ENCODE data around the gene PXDN. TPM values are rescaled to one million over a fixed set of nuclear protein-coding genes. Genes with fewer than 3 reads are reported as not detected.
A peak's percentile ranks its signal among the peaks of the same experiment; 100 is the strongest.
"Not testable (repeated sequence)": the region's sequence is repeated elsewhere in the genome, so short reads cannot be mapped to it uniquely, and the experiment has no call there.

PXDN gene
- polyA plus RNA-seq, 10 donors, result 134 to 247 (median 172) TPM

- no peak for DNase-seq
Measured at GRCh38 chr2:1726558-1726957, 17.8 kb downstream of the PXDN start.

- not testable (repeated sequence) for DNase-seq
Measured at GRCh38 chr2:1724351-1724750, 20.0 kb downstream of the PXDN start.

GRCh38 chr2:1723397-1724042 lies 20.8 kb downstream of the PXDN start:
- DNase-seq, result no peak

- DNase-seq, result no peak
Measured at GRCh38 chr2:1722692-1723091, 21.6 kb downstream of the PXDN start.

DNA sequence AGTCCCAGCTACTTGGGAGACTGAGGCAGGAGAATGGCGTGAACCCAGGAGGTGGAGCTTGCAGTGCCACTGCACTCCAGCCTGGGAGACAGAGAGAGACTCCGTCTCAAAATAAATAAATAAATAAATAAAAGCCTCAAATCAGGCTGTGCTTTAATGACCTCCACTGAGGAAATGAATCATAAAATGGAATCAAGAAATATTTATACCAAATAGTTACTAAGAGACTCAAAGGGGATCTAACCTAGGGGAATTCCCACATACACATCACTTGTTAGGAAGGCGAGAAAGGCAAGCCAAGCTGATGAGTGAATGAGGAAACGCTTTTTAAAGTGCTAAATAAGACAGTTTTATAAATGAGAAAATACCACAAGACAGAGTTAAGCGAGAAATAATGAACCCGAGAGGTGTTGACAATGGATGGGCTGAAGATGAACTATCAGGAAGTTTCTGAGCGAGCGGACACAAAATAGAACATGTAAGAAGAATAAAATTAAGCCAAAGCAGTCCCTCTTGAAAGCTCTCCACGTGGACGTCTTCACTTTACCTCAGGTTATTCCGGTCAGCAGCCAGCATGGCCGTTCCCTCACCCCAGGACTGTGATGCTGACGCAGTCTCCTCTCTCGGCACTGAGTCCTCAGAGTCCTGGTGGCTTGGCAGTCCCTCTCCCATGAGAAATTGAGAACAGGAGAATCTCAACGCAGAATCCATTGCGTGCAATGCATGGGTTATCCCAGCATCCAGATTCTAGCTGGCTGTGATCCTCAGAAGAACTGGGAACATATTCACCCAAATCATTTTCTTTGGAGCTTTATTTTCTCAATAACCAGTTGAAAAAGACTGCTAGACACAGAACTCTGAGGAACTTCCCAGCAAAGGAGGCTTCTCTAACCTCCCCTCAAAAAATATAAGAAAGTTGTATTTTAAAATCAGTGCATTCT lies 22.3 kb downstream of the PXDN start:
- peak in 1 of 3 donors; percentile 90 for DNase-seq

DNA sequence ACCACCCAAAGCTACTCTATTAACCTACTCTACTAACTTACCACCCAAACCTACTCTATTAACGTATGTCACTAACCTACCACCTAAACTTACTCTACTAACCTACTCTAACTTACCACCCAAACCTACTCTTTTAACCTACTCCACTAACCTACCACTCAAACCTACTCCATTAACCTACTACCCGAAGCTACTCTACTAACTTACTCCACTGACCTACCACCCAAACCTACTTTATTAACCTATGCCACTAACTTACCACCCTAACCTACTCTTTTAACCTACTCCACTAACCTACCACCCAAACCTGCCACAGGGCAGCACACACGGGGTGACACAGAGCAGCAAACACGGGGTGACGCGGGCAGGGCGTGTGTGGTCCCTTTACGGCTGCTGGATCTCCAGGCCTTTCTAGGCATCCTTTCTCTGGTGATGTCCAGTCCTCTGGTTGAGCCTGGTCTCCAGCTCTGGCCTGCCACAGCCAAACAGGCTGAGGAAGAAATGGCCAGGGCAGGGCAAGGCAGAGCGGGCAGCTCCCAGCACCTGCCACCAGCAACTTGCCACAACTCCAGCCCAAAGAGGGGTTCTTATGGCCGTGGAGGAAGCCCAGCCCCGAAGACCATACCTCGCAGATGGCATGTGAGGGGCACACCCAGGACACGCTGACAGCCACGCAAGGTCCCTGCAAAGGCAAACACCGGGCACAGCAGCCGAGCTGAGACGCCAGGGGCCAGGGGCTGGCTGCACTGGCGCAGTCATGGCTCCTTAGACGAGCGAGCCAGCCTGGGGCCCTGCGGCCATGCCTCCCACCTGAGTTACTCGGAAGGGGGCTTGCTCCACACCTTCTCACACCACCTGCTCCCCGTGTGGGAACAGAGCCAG lies 25.7 kb downstream of the PXDN start:
- DNase-seq, result no peak

DNA sequence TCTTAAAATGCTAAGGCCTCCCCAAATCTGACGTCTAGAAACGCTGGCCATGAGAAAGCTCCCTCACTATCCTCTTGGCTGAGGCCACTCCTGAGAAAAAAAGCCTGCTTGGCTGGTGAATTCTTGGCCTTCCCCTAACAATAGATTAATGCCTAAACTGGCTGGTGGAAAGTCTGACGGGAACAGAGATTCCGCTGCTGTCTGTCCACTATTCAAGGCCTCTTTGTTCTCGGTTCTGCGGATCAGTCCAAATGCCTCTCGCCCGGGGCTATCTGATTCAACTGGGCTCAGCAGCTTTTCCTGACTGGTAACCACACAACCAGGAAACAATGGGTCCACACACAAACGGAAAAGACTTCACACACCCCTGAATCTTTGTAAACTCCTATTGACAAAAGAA lies 27.2 kb downstream of the PXDN start:
- no peak for DNase-seq

DNA sequence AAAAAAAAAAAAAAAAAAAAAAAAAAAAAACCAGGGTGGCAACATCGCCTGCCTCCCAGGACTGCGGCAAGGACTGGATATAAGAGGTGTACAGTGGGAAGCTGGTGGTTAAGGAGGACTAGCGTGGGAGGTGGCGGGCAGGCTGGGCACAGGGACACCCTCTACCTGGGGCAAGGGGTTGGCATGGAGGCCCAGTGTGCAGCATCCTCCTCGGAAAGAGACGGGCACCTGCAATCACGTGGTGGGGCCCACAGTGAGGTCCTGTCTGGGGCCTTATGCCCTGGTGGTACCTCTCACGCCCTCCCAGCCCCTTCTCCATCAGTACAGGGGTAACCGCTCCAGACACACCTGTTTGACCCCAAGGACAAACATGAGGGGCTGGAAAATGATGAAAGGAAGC lies 27.9 kb downstream of the PXDN start:
- DNase-seq, result no peak

- DNase-seq, result not testable (repeated sequence)
Measured at GRCh38 chr2:1716014-1716305, 28.4 kb downstream of the PXDN start.

DNA sequence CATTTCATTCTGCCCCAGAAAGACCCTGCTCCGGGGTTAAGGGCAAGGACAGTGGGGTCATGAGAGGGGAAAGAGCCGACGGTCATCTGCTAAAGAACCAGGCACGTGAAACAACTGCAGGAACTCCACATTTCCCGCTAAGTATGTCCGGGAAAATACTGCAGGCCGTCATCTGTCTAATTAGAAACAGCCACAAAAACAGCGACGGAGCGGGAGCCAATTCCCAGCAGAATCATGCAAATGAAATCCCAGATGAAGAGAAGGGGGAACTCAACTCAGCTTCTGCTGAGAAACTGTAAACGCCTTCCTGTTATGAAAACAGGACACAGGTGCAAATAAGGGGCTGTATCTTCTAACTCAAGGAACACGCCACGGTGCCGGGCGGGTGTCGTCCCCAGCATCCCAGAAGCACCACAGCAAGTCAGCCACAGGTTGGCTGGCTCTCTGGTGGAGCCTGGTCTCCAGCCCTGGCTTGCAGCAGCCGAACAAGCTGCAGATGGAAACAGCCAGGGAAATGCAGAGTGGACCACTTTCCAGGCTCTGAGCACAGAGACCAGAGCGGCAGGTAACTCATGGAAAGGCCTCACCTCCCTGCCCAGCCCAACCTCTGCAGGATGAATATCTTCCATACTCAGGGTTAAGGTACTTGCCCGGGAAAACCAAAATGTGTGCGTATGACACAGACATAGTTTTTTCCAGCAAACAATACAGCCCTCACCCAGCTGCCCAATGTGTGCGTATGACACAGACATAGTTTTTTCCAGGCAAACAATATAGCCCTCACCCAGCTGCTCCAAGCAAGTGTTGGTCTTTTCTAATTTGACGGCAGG lies 28.9 kb downstream of the PXDN start:
- DNase-seq, result peak in 1 of 3 donors; percentile 79

DNA sequence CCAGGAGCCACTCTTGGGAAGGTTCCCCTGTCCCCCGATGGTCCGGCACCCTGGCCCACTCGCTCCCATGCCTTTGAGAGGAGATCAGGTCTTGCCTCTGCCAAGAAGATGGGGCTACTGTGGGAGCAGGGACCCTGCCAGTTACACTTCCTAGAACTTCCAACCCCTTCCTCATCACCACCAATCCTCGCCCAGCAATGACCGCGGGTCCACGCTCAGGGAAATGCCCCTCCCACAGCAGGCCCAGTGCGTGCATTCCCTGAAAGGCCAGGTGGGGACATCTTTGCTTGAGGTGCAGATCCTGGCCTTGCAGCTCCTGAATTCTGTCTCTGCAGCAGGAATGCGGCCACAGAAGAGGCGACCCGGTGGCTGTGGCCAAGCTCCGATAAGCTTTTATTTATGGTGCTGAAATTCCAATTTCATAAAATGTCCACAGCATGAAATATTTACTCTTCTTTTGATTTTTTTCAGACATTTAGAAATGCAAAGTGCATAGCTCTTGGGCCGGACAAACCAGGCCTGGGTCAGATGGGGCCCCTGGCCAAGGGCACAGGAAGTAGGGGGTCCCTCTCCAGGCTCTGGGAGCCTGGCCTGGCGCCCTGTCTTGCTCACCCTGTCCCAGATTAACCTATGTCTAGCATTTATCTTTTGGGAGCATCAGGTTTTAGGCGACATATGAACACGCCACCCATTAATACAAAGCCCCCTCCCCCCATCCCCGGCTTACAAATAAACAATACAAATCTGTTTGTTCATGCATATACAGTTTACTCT lies 29.8 kb downstream of the PXDN start:
- DNase-seq, result no peak

DNA sequence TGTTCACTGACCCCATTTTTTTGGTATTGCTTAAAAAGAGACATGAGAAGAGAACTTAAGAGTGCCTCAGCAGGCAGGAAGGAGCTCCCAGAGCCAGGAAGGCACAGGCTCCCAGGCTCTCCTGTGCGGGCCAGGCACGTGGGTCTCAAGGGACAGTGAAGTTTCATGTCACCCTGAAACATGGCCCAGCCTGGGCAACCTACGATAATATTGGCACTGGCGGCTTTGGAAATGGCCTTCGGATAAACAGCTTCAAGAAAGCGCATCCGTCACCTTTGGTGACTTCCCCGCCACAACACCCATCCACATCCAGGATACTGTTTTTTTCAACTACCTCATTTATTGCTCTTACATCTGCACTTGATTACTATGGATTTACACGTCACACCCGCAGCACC lies 30.5 kb downstream of the PXDN start:
- DNase-seq, result no peak

DNA sequence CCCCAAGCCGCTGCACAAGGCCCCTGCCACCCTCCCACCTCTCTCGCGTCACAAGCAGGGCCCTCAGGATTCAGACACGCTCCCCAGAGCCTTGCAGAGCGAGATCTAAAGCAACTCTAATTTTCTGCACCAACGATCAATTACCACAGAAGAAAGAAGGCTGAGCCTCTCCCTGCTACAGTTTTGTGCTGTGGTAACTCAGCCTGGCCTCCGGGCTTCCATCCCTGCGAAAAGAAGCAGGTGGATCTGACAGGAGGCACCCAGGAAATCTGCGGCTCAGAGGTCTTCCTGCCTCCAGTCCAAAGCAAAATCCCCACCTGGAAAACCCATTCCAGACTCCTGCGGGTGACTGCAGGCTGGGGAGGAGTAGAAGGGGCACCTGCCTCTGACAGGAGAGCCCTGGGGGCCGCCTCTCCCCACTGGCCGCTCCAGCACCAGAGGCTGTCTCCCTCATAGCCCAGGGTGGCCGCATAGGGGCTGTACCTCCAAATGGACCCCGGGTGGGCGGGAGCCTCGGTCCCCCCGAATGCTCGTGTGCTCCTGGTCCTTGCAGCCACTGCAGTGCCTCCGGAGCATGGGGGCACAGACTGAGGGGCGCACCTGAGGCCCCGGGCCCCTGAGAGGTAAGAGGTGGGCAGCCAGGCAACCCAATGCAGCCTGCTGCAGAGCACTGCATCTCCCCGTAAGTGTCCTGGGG lies 31.0 kb downstream of the PXDN start:
- DNase-seq, result no peak

- no peak for DNase-seq
Measured at GRCh38 chr2:1709946-1710560, 34.3 kb downstream of the PXDN start.

GRCh38 chr2:1709335-1709605 lies 35.0 kb downstream of the PXDN start:
- DNase-seq, result no peak

DNA sequence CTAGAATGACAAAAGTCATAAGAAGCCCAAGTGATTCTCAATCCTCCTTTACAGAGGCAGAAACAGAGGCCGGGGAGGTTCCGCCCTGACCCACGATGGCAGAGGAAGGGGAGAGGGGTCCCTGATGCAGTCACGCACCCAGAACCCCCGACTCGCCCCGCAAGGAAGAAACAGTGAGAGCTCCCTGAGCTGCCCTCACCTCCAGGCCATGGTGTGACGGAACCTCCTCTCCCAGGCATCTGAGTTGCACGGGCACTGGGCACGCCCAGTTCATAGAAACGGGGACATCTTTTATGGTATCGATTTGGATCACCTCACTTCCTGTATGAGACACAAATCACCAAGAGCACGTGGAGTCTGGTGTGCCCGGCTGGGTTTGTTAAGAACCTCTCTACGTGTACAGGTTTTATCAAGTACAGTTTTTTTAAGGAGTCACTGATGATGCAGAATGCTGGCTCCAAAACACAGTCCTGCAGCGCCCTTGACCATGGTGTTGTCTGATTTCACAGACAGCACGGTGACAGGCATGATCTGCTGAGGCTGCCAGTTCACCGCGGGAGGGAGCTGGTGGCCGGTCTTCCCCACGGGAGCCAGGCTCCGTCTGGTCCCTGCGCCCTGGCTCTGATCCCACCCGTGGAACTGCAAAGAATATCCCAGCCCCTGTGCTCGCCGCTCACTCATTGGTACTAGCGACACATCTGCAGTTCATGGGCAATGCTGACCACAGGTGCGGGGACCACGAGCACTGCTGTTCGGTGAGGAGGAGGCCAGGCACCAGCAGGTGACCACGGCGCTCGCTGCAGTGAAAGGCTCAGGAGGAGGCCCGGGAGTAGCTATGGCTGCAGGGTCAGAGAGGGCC lies 35.6 kb downstream of the PXDN start:
- DNase-seq, result no peak

GRCh38 chr2:1707771-1708418 lies 36.4 kb downstream of the PXDN start:
- peak; percentile 81 to 95 (median 86) for DNase-seq
